Gastroesophageal sphincter (tissue), 4 donors: ENCODE results near the gene DGKG. TPM values are rescaled to one million over a fixed set of nuclear protein-coding genes. Genes with fewer than 3 reads are reported as not detected.

Experiments
- ATAC-seq: fragments of 150-250 bp; one replicate; pipeline ENCODE4 v1.9.1; 2016; ENCODE audit warnings: mild to moderate bottlenecking, moderate library complexity
- H3K27ac ChIP-seq, 4 donors: fragments of 200-600 bp; sonication (generic) in 3 of 4; 1 replicate in 3 of 4; 2 replicates in 1 of 4; pipeline ENCODE4 v1.5.1; 2016 to 2019
- H3K27me3 ChIP-seq: fragments of 200-600 bp; sonication (generic); one replicate; pipeline ENCODE4 v1.5.1; 2019
- H3K36me3 ChIP-seq, 2 donors: fragments of 200-600 bp; sonication (generic); one replicate each; pipeline ENCODE4 v1.5.1; 2019; ENCODE audit warnings: control low read depth in 1 of 2
- H3K4me1 ChIP-seq, 3 donors: fragments of 200-600 bp; sonication (generic); 1 replicate in 2 of 3; 2 replicates in 1 of 3; pipeline ENCODE4 v1.5.1; 2016 to 2019; ENCODE audit warnings: control low read depth in 2 of 3
- H3K4me3 ChIP-seq, 2 donors: fragments of 200-600 bp; sonication (generic); one replicate each; pipeline ENCODE4 v1.5.1; 2019; ENCODE audit warnings: mild to moderate bottlenecking in 1 of 2, moderate library complexity in 1 of 2
- H3K9me3 ChIP-seq, 3 donors: fragments of 200-600 bp; sonication (generic); one replicate each; pipeline ENCODE4 v1.5.1; 2017 to 2019; ENCODE audit warnings: control low read depth in 2 of 3
- EP300 ChIP-seq: sonication (generic); formaldehyde crosslinking; IDR thresholded peaks from one replicate; pipeline ENCODE4 v1.6.1; 2017; ENCODE audit warnings: antibody characterized with exemption, mild to moderate bottlenecking
- POLR2A ChIP-seq, 2 donors: fragments of 450-650 bp; IDR thresholded peaks; one replicate each; pipeline ENCODE4 v1.6.1; 2017; ENCODE audit warnings: antibody characterized with exemption in 2 of 2, mild to moderate bottlenecking in 2 of 2, moderate library complexity in 1 of 2
- POLR2AphosphoS5 ChIP-seq: sonication (generic); formaldehyde crosslinking; IDR thresholded peaks from one replicate; pipeline ENCODE4 v1.6.1; 2017; ENCODE audit warnings: antibody characterized with exemption
- WGBS, 2 donors: methylation state at CpG; one replicate each; pipeline ENCODE4 v1.1.5; 2018; ENCODE audit warnings: low coverage in 1 of 2; 5-methylcytosine and 5-hydroxymethylcytosine counted together
- total RNA-seq, 4 donors: library from RNA; depleted of rRNA; stranded (reverse); fragments of >200 nt; gene quantifications; one replicate each; pipeline ENCODE4 v1.1.0, GENCODE V29; 2016
- TF ChIP-seq, protein P1 (sequence below), 4 experiments: fragments of 200-600 bp in 2 of 4; fragments of 450-650 bp in 2 of 4; sonication (generic) in 1 of 4; IDR thresholded peaks; one replicate each; pipeline ENCODE4 v1.5.1; 2017 to 2019; ENCODE audit warnings: antibody characterized with exemption in 4 of 4, mild to moderate bottlenecking in 2 of 4, moderate library complexity in 2 of 4

Gene DGKG
- total RNA-seq, 4 donors from 2014 or later, result 46.3 to 134 (median 90.4) TPM

GRCh38 chr3:186254676-186255650 lies 107.1 kb downstream of the DGKG start:
- Histone ChIP-seq H3K9me3 (no peaks in the 10 kb centered on the region), H3K27me3 (no peaks in the 10 kb centered on the region), H3K4me1 (peaks cover 0 to 17% (median 3%) of the 10 kb centered on the region in 3 donors), H3K4me3 (no peak overlapping the region), H3K27ac (peak overlapping the region in 1 of 4 donors; percentile 51), H3K36me3 (peaks cover 0 to 81% of the 10 kb centered on the region in 2 donors)
- 62 to 64% methylated on average over 9 to 11 of the region's 17 CpGs for WGBS, 2 donors
- TF ChIP-seq, protein P1, sequence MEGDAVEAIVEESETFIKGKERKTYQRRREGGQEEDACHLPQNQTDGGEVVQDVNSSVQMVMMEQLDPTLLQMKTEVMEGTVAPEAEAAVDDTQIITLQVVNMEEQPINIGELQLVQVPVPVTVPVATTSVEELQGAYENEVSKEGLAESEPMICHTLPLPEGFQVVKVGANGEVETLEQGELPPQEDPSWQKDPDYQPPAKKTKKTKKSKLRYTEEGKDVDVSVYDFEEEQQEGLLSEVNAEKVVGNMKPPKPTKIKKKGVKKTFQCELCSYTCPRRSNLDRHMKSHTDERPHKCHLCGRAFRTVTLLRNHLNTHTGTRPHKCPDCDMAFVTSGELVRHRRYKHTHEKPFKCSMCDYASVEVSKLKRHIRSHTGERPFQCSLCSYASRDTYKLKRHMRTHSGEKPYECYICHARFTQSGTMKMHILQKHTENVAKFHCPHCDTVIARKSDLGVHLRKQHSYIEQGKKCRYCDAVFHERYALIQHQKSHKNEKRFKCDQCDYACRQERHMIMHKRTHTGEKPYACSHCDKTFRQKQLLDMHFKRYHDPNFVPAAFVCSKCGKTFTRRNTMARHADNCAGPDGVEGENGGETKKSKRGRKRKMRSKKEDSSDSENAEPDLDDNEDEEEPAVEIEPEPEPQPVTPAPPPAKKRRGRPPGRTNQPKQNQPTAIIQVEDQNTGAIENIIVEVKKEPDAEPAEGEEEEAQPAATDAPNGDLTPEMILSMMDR (IDR thresholded peaks at IDR 0.05), result no peak
- TF ChIP-seq POLR2AphosphoS5 (no peak), POLR2A (IDR thresholded peaks at IDR 0.05) (no peak), EP300 (no peak)
- ATAC-seq, result no peak

GRCh38 chr3:186251948-186252619 lies 110.0 kb downstream of the DGKG start:
- Histone ChIP-seq H3K9me3 (no peaks in the 10 kb centered on the region), H3K4me3 (no peak overlapping the region), H3K36me3 (peaks cover 0 to 99% of the 10 kb centered on the region in 2 donors), H3K4me1 (peaks cover 0 to 20% (median 0%) of the 10 kb centered on the region in 3 donors), H3K27me3 (no peaks in the 10 kb centered on the region), H3K27ac (peak overlapping the region in 1 of 4 donors; percentile 2)
- 57 to 76% methylated on average over 4 of the region's 8 CpGs for WGBS, 2 donors
- ATAC-seq, result no peak
- TF ChIP-seq, protein P1 (IDR thresholded peaks at IDR 0.05), result no peak
- TF ChIP-seq EP300 (no peak), POLR2A (IDR thresholded peaks at IDR 0.05) (no peak), POLR2AphosphoS5 (no peak)

DNA sequence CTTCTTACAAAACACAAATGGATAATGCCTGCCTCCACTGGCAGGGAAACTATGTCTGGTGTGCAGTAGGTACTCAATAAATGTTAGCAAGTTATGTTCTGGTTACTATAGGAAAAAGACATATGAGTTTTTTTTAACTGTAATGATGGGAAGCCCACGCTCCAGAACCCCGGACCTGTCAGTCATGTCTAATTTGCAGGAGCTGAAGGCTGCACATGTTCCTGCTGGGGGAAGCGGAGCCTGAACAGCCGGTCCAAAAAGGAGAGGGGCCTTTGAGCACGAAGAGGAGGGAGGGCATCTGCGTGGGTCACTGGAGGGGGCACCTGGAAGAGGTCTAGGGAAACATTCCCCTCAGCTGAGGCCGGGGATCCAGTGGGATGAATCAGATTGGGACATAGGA lies 113.2 kb downstream of the DGKG start:
- Histone ChIP-seq H3K27ac (no peak overlapping the region), H3K36me3 (peaks cover 0 to 88% of the 10 kb centered on the region in 2 donors), H3K27me3 (no peaks in the 10 kb centered on the region), H3K9me3 (no peaks in the 10 kb centered on the region), H3K4me1 (peaks cover 0 to 12% (median 0%) of the 10 kb centered on the region in 3 donors), H3K4me3 (no peak overlapping the region)
- ATAC-seq, result no peak
- 82% methylated on average over 6 of the region's 7 CpGs; no CpG with 5 or more reads in 1 of the 2 donors for WGBS, 2 donors
- TF ChIP-seq POLR2A (IDR thresholded peaks at IDR 0.05) (no peak), POLR2AphosphoS5 (no peak), EP300 (no peak)
- TF ChIP-seq, protein P1 (IDR thresholded peaks at IDR 0.05), result no peak

GRCh38 chr3:186247821-186248814 lies 113.9 kb downstream of the DGKG start:
- Histone ChIP-seq H3K4me1 (peaks cover 0 to 13% (median 0%) of the 10 kb centered on the region in 3 donors), H3K27ac (peak overlapping the region in 3 of 4 donors; percentile 5 to 37 (median 25)), H3K27me3 (no peaks in the 10 kb centered on the region), H3K36me3 (peaks cover 0 to 88% of the 10 kb centered on the region in 2 donors), H3K9me3 (no peaks in the 10 kb centered on the region), H3K4me3 (no peak overlapping the region)
- 21 to 83% methylated on average over 3 to 4 of the region's 5 CpGs for WGBS, 2 donors
- peak; percentile 74 for ATAC-seq
- no peak for TF ChIP-seq EP300
- TF ChIP-seq, protein P1 (IDR thresholded peaks at IDR 0.05), result no peak
- TF ChIP-seq POLR2AphosphoS5, result no peak
- TF ChIP-seq POLR2A (IDR thresholded peaks at IDR 0.05), result no peak
